DND-41 (cell line): ENCODE measurements around the gene CPNE4.

Experiments used
- EZH2 ChIP-seq: IDR thresholded peaks from 3 replicates; pipeline ENCODE4 v1.6.1; 2012; ENCODE audit warnings: borderline replicate concordance, low read depth, mild to moderate bottlenecking, moderate library complexity, low read length, inconsistent platforms; ENCODE audit not compliant: severe bottlenecking
- TF ChIP-seq, protein P1 (sequence below): IDR thresholded peaks from 2 replicates; pipeline ENCODE4 v1.5.1; 2012; ENCODE audit warnings: borderline replicate concordance, low read length, moderate library complexity, mild to moderate bottlenecking; ENCODE audit not compliant: poor library complexity, severe bottlenecking; ENCODE audit errors: extremely low read depth

GRCh38 chr3:131503320-131503635, 531.5 kb downstream of the CPNE4 start:
- TF ChIP-seq, protein P1, sequence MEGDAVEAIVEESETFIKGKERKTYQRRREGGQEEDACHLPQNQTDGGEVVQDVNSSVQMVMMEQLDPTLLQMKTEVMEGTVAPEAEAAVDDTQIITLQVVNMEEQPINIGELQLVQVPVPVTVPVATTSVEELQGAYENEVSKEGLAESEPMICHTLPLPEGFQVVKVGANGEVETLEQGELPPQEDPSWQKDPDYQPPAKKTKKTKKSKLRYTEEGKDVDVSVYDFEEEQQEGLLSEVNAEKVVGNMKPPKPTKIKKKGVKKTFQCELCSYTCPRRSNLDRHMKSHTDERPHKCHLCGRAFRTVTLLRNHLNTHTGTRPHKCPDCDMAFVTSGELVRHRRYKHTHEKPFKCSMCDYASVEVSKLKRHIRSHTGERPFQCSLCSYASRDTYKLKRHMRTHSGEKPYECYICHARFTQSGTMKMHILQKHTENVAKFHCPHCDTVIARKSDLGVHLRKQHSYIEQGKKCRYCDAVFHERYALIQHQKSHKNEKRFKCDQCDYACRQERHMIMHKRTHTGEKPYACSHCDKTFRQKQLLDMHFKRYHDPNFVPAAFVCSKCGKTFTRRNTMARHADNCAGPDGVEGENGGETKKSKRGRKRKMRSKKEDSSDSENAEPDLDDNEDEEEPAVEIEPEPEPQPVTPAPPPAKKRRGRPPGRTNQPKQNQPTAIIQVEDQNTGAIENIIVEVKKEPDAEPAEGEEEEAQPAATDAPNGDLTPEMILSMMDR, result no peak
- no peak for TF ChIP-seq EZH2
